ENCODE measurements around the gene SLC22A7. TPM values are rescaled to one million over a fixed set of nuclear protein-coding genes. Genes with fewer than 3 reads are reported as not detected.

SLC22A7 gene
- total and polyA plus RNA-seq, 4 donors, result not detected

DNA sequence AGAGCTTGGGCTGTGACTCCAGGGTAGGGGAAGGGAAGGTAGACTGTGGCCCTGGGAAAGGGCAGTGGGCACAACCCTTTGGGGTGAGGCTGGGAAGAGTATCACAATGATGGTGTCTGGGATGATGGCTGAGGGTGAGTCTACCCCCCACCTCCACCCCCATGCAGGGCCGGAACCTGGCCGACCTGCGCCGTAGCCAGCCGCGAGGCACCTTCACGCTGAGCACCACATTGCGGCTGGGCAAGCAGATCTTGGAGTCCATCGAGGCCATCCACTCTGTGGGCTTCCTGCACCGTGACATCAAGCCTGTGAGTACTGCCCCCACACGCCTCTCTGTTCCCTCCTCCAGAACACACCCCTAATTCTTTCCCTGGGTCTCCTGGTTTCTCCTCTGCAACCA is 44.7 kb upstream of the SLC22A7 start:
- WGBS, 2 donors, result 91 to 94% methylated on average over 11 of the region's 11 CpGs
- no peak overlapping the region for H3K27ac ChIP-seq (ENCODE audit: low read depth in 1 of 2, low read length in 1 of 2)
- DNase-seq, result no peak
- H3K9me3 ChIP-seq (ENCODE audit: control insufficient read depth in 4 of 4, insufficient read depth in 3 of 4, low read length in 3 of 4), result no peaks in the 10 kb centered on the region
- TF ChIP-seq CTCF (IDR thresholded peaks at IDR 0.05; ENCODE audit: control extremely low read depth, extremely low read depth), result no peak
- ATAC-seq (ENCODE audit: insufficient read depth, low FRiP score), result no peak
- no peaks in the 10 kb centered on the region for H3K36me3 ChIP-seq (ENCODE audit: control insufficient read depth in 4 of 4, insufficient read depth in 4 of 4, low read length in 4 of 4)
- H3K4me3 ChIP-seq, result no peak overlapping the region
- H3K9ac ChIP-seq (ENCODE audit: insufficient read depth in 1 of 2, low read length in 2 of 2), result no peak overlapping the region
- peaks cover 0 to 12% (median 0%) of the 10 kb centered on the region in 5 donors for H3K4me1 ChIP-seq (ENCODE audit: control insufficient read depth in 5 of 5, insufficient read depth in 5 of 5, low read length in 5 of 5)
- H3K27me3 ChIP-seq (ENCODE audit: control insufficient read depth in 3 of 3, insufficient read depth in 3 of 3, low read length in 2 of 3), result peaks cover 0 to 19% (median 14%) of the 10 kb centered on the region in 3 donors

DNA sequence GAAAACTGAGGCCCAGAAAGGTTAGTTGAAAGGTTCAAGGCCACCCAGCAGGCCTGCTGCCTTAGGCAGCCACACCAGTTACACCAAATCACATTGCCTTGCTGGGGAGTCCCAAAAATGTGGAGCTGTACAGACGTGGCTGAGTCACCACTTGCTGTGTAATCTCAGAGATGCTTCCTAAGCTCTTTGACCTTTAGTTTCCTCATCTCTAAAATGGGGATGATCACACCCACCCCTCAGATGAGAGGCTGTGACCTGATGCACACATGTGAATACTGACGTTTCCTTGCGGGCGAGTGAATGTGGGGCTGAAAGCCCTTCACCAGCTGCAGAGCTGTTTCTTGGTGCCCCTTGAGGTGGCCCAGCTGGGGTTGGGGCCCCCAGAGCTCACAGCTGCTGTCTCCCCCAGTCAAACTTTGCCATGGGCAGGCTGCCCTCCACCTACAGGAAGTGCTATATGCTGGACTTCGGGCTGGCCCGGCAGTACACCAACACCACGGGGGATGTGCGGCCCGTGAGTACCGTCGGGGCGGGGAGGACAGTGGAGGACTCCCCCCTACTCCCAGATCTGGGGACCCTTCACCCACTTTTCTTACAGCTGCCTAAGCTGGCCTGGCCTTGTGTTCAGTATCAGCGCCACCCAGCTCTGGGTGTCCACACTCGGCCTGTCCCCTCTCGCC is 43.8 kb upstream of the SLC22A7 start:
- H3K36me3 ChIP-seq (ENCODE audit: control insufficient read depth in 4 of 4, insufficient read depth in 4 of 4, low read length in 4 of 4), result no peaks in the 10 kb centered on the region
- H3K4me3 ChIP-seq, result no peak overlapping the region
- no peak for TF ChIP-seq CTCF (IDR thresholded peaks at IDR 0.05; ENCODE audit: control extremely low read depth, extremely low read depth)
- DNase-seq (no peak), ATAC-seq (ENCODE audit: insufficient read depth, low FRiP score) (no peak)
- H3K9me3 ChIP-seq (ENCODE audit: control insufficient read depth in 4 of 4, insufficient read depth in 3 of 4, low read length in 3 of 4), result no peaks in the 10 kb centered on the region
- H3K4me1 ChIP-seq (ENCODE audit: control insufficient read depth in 5 of 5, insufficient read depth in 5 of 5, low read length in 5 of 5), result peaks cover 0 to 12% (median 0%) of the 10 kb centered on the region in 5 donors
- H3K27ac ChIP-seq (ENCODE audit: low read depth in 1 of 2, low read length in 1 of 2), result no peak overlapping the region
- 91 to 92% methylated on average over 15 of the region's 15 CpGs for WGBS, 2 donors
- H3K27me3 ChIP-seq (ENCODE audit: control insufficient read depth in 3 of 3, insufficient read depth in 3 of 3, low read length in 2 of 3), result peaks cover 0 to 19% (median 9%) of the 10 kb centered on the region in 3 donors
- no peak overlapping the region for H3K9ac ChIP-seq (ENCODE audit: insufficient read depth in 1 of 2, low read length in 2 of 2)

DNA sequence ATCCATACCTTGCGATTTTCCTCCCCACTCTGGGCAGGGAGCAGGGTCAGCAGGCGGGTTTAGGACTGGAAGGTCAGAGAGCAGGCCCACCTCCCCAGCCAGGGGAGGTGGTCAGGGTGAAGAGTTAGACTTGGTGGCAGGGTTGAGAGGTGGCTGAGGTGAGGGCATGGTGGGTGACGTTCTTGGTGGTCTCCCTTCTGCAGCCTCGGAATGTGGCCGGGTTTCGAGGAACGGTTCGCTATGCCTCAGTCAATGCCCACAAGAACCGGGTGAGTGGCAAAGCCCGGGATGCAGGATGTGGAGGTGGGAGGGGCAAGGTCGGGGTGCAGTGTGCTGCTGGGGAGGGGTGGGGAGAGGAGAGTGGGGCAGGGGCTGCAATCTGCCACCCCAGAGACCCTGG is 43.2 kb upstream of the SLC22A7 start:
- DNase-seq (no peak), ATAC-seq (ENCODE audit: insufficient read depth, low FRiP score) (no peak)
- H3K9ac ChIP-seq (ENCODE audit: insufficient read depth in 1 of 2, low read length in 2 of 2), result no peak overlapping the region
- peaks cover 0 to 17% (median 7%) of the 10 kb centered on the region in 3 donors for H3K27me3 ChIP-seq (ENCODE audit: control insufficient read depth in 3 of 3, insufficient read depth in 3 of 3, low read length in 2 of 3)
- H3K27ac ChIP-seq (ENCODE audit: low read depth in 1 of 2, low read length in 1 of 2), result no peak overlapping the region
- no peaks in the 10 kb centered on the region for H3K36me3 ChIP-seq (ENCODE audit: control insufficient read depth in 4 of 4, insufficient read depth in 4 of 4, low read length in 4 of 4)
- no peaks in the 10 kb centered on the region for H3K9me3 ChIP-seq (ENCODE audit: control insufficient read depth in 4 of 4, insufficient read depth in 3 of 4, low read length in 3 of 4)
- peaks cover 0 to 12% (median 0%) of the 10 kb centered on the region in 5 donors for H3K4me1 ChIP-seq (ENCODE audit: control insufficient read depth in 5 of 5, insufficient read depth in 5 of 5, low read length in 5 of 5)
- no peak for TF ChIP-seq CTCF (IDR thresholded peaks at IDR 0.05; ENCODE audit: control extremely low read depth, extremely low read depth)
- H3K4me3 ChIP-seq, result no peak overlapping the region
- 88% methylated on average over 11 of the region's 11 CpGs for WGBS, 2 donors

Measured in lung (tissue), 12 donors.